Heart right ventricle (tissue), 16 donors: Measurements from ENCODE around the gene PYGB. TPM values are rescaled to one million over a fixed set of nuclear protein-coding genes. Genes with fewer than 3 reads are reported as not detected.
"Not testable (repeated sequence)": the region's sequence is repeated elsewhere in the genome, so short reads cannot be mapped to it uniquely, and the experiment has no call there.

Experiments used
- ATAC-seq, 8 donors: fragments of 200-7000 bp; cut with Tn5 transposase; one replicate each; pipeline ENCODE4 v1.9.1; 2020; ENCODE audit warnings: mild to moderate bottlenecking in 8 of 8, moderate library complexity in 8 of 8, moderate number of reproducible peaks in 1 of 8
- DNase-seq, 2 donors: peaks; one replicate each; pipeline ENCODE4 v3.0.0-alpha.2; 2020
- H3K27ac ChIP-seq, 10 donors: fragments of 200-600 bp; sonication (generic) in 2 of 10; one replicate each; pipeline versions ENCODE4 v1.5.0 to v1.8.0; 2020 to 2022; ENCODE audit warnings: mild to moderate bottlenecking in 3 of 10
- H3K27me3 ChIP-seq, 7 donors: fragments of 200-600 bp; one replicate each; pipeline ENCODE4 v1.8.0; 2021 to 2022; ENCODE audit warnings: mild to moderate bottlenecking in 2 of 7
- H3K36me3 ChIP-seq, 9 donors: fragments of 200-600 bp; sonication (generic) in 1 of 9; one replicate each; pipeline versions ENCODE4 v1.5.0 to v1.8.0; 2020 to 2022; ENCODE audit warnings: mild to moderate bottlenecking in 2 of 9
- H3K4me1 ChIP-seq, 9 donors: fragments of 200-600 bp; sonication (generic) in 1 of 9; one replicate each; pipeline versions ENCODE4 v1.5.0 to v1.8.0; 2020 to 2022; ENCODE audit warnings: mild to moderate bottlenecking in 4 of 9
- H3K4me3 ChIP-seq, 10 donors: fragments of 200-600 bp; sonication (generic) in 2 of 10; one replicate each; pipeline versions ENCODE4 v1.5.0 to v1.8.0; 2020 to 2022; ENCODE audit warnings: mild to moderate bottlenecking in 7 of 10, moderate library complexity in 2 of 10
- H3K9me3 ChIP-seq, 11 donors: fragments of 200-600 bp in 10 of 11; sonication (generic) in 2 of 11; one replicate each; pipeline versions ENCODE4 v1.5.0 to v1.8.0; 2013 to 2022; ENCODE audit warnings: mild to moderate bottlenecking in 2 of 11, control low read depth in 1 of 11, moderate library complexity in 1 of 11
- WGBS, 2 donors: extraction: QIAGEN DNeasy Blood & Tissue Kit; methylation state at CpG; one replicate each; pipeline ENCODE4 v1.1.7; 2013; ENCODE audit warnings: inconsistent platforms in 1 of 2; 5-methylcytosine and 5-hydroxymethylcytosine counted together
- intact Hi-C, 10 donors: fragments of 100-400 bp; cut with DNase I; formaldehyde crosslinking; loops; one replicate each; pipeline versions ENCODE4 v1.11.1 to v1.14.2; 2022
- polyA plus RNA-seq, 2 donors: library from polyadenylated mRNA; stranded (reverse); fragments of 200-250 nt; gene quantifications; one replicate each; pipeline ENCODE4 v1.2.3, GENCODE V29; 2013
- total RNA-seq, 10 donors: library from RNA; stranded (reverse); fragmentation: NEBNext Ultra II Directional in 3 of 10; extraction: Animal tissue kit (Norgen Biotek cat#: 25700) in 3 of 10; gene quantifications; one replicate each; pipeline versions ENCODE4 v1.2.1 to v1.2.4, GENCODE V29; 2021 to 2023
- TF ChIP-seq, protein P1 (sequence below), 9 donors: fragments of 200-600 bp; sonication (generic) in 2 of 9; IDR thresholded peaks; one replicate each; pipeline versions ENCODE4 v1.5.0 to v1.8.0; 2021 to 2022; ENCODE audit warnings: antibody characterized with exemption in 9 of 9, mild to moderate bottlenecking in 5 of 9, moderate library complexity in 1 of 9
- donor health status: Arrhythmogenic right ventricular cardiomyopathy.
- donor health status: ischemic (EF 13 %, LVEDD 7.1; RV severe dilation, severe dysfunction).
- donor health status: healthy with polysubstance abuse.
- donor health status: DM: no; HTN: yes; CAD: no.
- donor health status: DM: no; HTN: no; CAD: no.
- donor health status: ischemic (EF 25% LVEDD 6.9; RV normal size, moderate dysfunction).
- donor health status: ischemic (EF 25% LVEDD 5.7; RV mildly dilated, moderate dysfunction).
- donor health status: healthy.
- donor health status: DM: yes; HTN: yes; CAD: no.
- donor health status: Ischemic cardiomyopathy.
- donor health status: ischemic (EF 35%, LVEDD 5.7; RV mildly dilated, moderate dysfunction).
- donor health status: nonischemic (EF 11% LVEDD 7.7; RV severe dilation, severe dysfunction).
- donor health status: DM: yes; HTN: yes; CAD: no.
- donor health status: PGD.
- donor health status: ischemic (EF 29% LVEDD 5.4; RV normal size, mild dysfunction).
- donor health status: nonischemic (EF 23%, LVEDD 6.1; RV moderate dilation, normal function).

PYGB gene
- total and polyA plus RNA-seq, 12 donors = 83.1 to 462 (median 269) TPM

DNA sequence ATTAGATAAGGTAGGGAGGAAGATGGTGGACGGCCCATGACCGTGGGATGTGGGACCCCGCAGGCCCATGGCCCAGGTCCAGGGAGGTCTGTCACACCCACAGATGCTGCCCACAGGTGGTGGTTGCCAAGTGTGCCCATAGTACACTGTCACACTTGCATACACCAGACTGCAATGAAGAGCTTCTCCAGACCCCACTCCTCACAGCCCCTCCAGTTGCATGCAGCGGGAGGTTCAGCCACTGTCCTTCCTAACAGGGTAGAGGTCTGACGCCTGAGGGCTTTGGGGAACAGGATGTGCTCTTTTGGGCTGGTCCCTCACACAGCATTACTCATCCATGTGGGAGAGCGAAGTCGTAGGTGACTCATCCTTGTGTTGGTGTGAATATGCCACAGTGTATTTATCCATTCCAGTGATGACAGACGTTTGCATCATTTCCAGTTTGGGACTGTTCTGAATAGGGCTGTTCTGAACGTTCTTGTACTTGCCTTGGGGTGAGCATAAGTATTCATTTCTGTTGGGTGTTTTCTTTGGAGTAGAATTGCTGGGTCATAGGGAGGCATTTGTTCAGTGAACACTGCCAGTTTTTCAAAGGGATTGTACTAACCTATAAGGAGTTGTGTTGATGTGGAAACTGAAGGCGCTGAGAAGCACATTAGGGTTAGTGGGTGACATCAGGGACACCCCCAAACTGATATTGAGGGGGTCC, 10.1 kb upstream of the PYGB start:
- 43 to 46% methylated on average over 10 of the region's 10 CpGs for WGBS, 2 donors
- intact Hi-C loops = no loop called here
- DNase-seq = no peak
- Histone ChIP-seq H3K27me3 (no peaks in the 10 kb centered on the region), H3K4me1 (peaks cover 2 to 30% (median 23%) of the 10 kb centered on the region in 9 donors), H3K27ac (peak overlapping the region in 4 of 10 donors; percentile 13 to 72 (median 44)), H3K36me3 (no peaks in the 10 kb centered on the region), H3K4me3 (no peak overlapping the region), H3K9me3 (no peaks in the 10 kb centered on the region)
- peak; percentile 57 to 95 (median 87) for ATAC-seq
- TF ChIP-seq, protein P1, sequence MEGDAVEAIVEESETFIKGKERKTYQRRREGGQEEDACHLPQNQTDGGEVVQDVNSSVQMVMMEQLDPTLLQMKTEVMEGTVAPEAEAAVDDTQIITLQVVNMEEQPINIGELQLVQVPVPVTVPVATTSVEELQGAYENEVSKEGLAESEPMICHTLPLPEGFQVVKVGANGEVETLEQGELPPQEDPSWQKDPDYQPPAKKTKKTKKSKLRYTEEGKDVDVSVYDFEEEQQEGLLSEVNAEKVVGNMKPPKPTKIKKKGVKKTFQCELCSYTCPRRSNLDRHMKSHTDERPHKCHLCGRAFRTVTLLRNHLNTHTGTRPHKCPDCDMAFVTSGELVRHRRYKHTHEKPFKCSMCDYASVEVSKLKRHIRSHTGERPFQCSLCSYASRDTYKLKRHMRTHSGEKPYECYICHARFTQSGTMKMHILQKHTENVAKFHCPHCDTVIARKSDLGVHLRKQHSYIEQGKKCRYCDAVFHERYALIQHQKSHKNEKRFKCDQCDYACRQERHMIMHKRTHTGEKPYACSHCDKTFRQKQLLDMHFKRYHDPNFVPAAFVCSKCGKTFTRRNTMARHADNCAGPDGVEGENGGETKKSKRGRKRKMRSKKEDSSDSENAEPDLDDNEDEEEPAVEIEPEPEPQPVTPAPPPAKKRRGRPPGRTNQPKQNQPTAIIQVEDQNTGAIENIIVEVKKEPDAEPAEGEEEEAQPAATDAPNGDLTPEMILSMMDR (IDR thresholded peaks at IDR 0.05) = no peak

DNA sequence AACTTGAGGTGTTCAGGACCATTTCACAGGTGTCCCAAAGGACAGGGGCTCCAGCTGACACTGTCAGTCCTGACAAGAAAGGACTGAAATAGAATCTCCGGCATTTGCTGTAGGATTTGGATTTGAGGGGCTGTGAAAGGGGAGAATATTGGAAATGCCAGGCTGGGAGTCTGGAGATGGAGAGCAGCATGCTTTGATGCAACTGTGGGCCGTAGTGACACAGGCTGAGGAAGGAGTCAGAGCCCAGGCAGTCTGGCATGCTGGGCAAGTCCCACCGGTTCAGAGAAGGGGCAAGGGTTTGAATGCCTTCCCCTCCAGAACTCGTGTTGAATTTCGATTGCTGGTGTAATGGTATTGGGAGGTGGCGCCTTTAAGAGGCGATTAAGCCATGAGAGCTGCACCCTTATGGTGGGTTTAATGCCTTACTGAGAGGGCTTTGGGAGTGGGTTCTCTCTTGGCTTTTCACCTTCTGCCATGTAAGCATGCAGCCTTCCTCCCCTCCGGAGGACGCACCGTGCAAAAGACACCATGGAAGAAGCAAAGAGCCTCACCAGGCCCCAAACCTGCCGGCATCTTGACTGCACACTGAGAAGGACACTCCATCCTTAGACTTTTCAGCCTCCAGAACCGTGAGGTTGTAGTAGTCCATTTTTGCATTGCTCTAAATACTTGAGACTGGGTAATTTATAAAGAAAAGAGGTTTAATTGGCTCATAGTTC, 9.4 kb upstream of the PYGB start:
- Histone ChIP-seq H3K27me3 (no peaks in the 10 kb centered on the region), H3K27ac (peak overlapping the region in 3 of 10 donors; percentile 13 to 72 (median 70)), H3K4me3 (no peak overlapping the region), H3K36me3 (no peaks in the 10 kb centered on the region), H3K4me1 (peaks cover 2 to 23% (median 17%) of the 10 kb centered on the region in 9 donors), H3K9me3 (no peaks in the 10 kb centered on the region)
- intact Hi-C loops = no loop called here
- WGBS, 2 donors = 90 to 91% methylated on average over 12 of the region's 12 CpGs
- ATAC-seq = no peak
- TF ChIP-seq, protein P1 (IDR thresholded peaks at IDR 0.05) = no peak
- DNase-seq = no peak

DNA sequence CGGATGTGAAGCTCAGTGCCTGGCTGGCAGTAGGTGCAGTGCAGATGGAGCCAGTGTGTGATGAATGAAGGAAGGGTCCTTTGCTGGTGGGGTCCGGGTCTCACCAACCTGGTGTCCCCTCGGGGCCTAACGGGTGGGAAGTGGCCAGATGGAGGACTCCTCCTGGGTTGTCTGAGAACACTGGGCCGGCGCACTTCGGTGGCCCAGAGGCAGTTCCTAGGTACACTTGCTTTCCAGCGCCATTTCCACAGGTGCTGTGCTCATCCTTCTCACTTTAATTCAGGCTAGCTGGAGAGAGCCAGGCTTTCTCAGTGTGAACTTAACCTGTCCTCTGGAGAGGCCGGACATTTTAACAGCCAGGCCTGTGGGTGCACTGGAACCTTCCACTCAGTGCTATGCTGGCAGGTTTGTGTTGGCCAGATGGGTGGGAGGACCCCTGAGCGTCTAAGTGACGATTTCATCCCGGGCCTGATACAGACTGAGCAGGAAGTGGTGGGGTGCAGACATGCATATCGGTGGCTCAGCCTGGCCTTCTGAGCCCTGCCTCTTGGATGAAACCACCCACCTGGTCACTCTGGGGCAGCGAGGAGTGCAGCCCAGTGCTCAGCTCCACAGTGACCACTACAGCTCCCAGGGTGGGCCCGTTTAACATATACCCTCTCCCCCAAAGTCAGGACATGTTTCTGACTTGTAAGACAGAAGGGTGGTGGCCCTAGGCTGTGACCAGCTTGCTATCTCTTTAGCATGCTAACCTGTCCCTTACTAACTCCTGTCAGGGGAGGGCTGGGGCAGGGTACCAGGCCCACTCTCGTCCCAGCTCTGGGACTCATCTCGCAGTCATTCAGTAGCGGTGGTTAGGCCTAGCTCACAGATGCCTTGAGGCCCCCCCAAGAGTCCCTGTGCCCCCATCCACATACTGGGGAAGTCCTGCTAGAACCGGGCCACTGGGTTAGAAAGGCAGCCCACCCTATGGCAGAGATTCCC, 8.2 kb upstream of the PYGB start:
- H3K4me3 ChIP-seq = no peak overlapping the region
- DNase-seq (no peak), ATAC-seq (no peak)
- intact Hi-C loops = loop anchor here in 2 of 10 donors (10.0 kb wide), 2 partner anchors 195 to 245 kb away; partner anchors contain the start of gene APMAP (in 1 of the 2)
- no peak overlapping the region for H3K27ac ChIP-seq
- H3K4me1 ChIP-seq = peaks cover 0 to 21% (median 13%) of the 10 kb centered on the region in 9 donors
- H3K27me3 ChIP-seq = no peaks in the 10 kb centered on the region
- H3K36me3 ChIP-seq = no peaks in the 10 kb centered on the region
- TF ChIP-seq, protein P1 (IDR thresholded peaks at IDR 0.05) = no peak
- WGBS, 2 donors = 83 to 87% methylated on average over 19 of the region's 19 CpGs
- H3K9me3 ChIP-seq = peaks cover 0 to 4% (median 0%) of the 10 kb centered on the region in 11 donors

DNA sequence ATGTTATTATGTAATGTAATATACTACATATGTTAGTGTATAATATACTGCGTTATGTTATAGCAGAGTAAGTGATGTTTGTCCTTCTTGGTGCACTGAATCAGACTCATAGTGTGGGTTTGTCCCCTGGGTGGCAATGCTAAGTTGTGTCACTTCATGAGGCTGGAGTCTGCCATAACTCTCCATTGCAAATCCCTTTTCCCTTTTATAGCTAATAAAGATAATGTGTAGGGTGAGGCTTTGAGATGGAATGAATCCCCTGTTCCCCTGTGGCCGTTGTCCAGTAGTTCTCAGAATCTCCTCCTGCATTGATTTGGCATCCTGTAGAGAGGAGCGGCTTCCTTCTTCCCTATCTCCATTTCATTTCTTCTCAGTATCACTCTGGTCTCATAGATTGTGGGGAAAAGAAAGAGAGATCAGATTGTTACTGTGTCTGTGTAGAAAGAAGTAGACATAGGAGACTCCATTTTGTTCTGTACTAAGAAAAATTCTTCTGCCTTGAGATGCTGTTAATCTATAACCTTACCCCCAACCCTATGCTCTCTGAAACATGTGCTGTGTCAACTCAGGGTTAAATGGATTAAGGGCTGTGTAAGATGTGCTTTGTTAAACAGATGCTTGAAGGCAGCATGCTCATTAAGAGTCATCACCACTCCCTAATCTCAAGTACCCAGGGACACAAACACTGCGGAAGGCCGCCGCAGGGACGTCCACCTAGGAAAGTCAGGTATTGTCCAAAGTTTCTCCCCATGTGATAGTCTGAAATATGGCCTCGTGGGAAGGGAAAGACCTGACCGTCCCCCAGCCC, 6.8 kb upstream of the PYGB start:
- ATAC-seq, DNase-seq, H3K36me3 ChIP-seq, H3K9me3 ChIP-seq, H3K4me3 ChIP-seq, H3K27me3 ChIP-seq, H3K27ac ChIP-seq: not testable (repeated sequence)
- peaks cover 0 to 21% (median 13%) of the 10 kb centered on the region in 9 donors for H3K4me1 ChIP-seq
- WGBS, 2 donors = 64 to 66% methylated on average over 9 of the region's 9 CpGs
- intact Hi-C loops = loop anchor here in 2 of 10 donors (10.0 kb wide), 2 partner anchors 196 to 246 kb away; partner anchors contain the start of gene APMAP (in 1 of the 2)

DNA sequence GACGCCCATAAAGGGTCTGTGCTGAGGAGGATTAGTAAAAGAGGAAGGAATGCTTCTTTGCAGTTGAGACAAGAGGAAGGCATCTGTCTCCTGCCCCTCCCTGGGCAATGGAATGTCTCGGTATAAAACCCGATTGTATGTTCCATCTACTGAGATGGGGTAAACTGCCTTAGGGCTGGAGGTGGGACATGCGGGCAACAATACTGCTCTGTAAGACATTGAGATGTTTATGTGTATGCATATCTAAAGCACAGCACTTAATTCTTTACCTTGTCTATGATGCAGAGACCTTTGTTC, 6.3 kb upstream of the PYGB start:
- H3K27ac ChIP-seq, H3K27me3 ChIP-seq, H3K4me3 ChIP-seq, H3K36me3 ChIP-seq, ATAC-seq, DNase-seq, H3K9me3 ChIP-seq: not testable (repeated sequence)
- intact Hi-C loops = loop anchor here in 2 of 10 donors (10.0 kb wide), 2 partner anchors 197 to 247 kb away; partner anchors contain the start of gene APMAP (in 1 of the 2)
- H3K4me1 ChIP-seq = peaks cover 0 to 25% (median 15%) of the 10 kb centered on the region in 9 donors
- WGBS, 2 donors = 42 to 54% methylated on average over 4 of the region's 4 CpGs
